Activated naive CD4-positive, alpha-beta T cell treated with anti-CD3 and anti-CD28 coated beads for 36 hours (primary cell): ENCODE measurements around the gene BACE2. TPM values are rescaled to one million over a fixed set of nuclear protein-coding genes. Genes with fewer than 3 reads are reported as not detected.
"Not testable (repeated sequence)": the region's sequence is repeated elsewhere in the genome, so short reads cannot be mapped to it uniquely, and the experiment has no call there.

Experiments used
- CTCF ChIA-PET: fragments of 350-600 bp; sonication (Branson Sonifier 250); formaldehyde crosslinking; loops from one replicate; lab custom pipeline; 2021; ENCODE audit warnings: antibody characterized with exemption; lab: Charles Lee
- DNase-seq: peaks from one replicate; pipeline ENCODE4 v3.0.0-alpha.2; 2020
- H3K27ac Mint-ChIP-seq: one replicate; pipeline ENCODE4 v1.8.0; 2021; ENCODE audit warnings: mild to moderate bottlenecking, mixed read lengths
- H3K27me3 Mint-ChIP-seq: one replicate; pipeline ENCODE4 v1.8.0; 2021; ENCODE audit warnings: low read depth, mixed read lengths
- H3K36me3 Mint-ChIP-seq: one replicate; pipeline ENCODE4 v1.8.0; 2021; ENCODE audit warnings: low read depth, mixed read lengths
- H3K4me1 Mint-ChIP-seq: one replicate; pipeline ENCODE4 v1.8.0; 2021; ENCODE audit warnings: low read depth, mixed read lengths
- H3K4me3 Mint-ChIP-seq: one replicate; pipeline ENCODE4 v1.8.0; 2021; ENCODE audit warnings: mild to moderate bottlenecking, moderate library complexity, mixed read lengths
- H3K9me3 Mint-ChIP-seq: one replicate; pipeline ENCODE4 v1.8.0; 2021; ENCODE audit warnings: mixed read lengths
- intact Hi-C: fragments of 100-400 bp; cut with micrococcal nuclease; formaldehyde crosslinking; loops from one replicate; pipeline ENCODE4 v1.15.1; 2023
- total RNA-seq, 2 experiments: library from RNA; stranded (reverse); gene quantifications; one replicate each; pipeline ENCODE4 v1.2.3, GENCODE V29; 2021

Gene BACE2
- total RNA-seq, 2 experiments from 2014 or later = 0.17 to 0.89 TPM

GRCh38 chr21:41189150-41189745 lies 21.3 kb downstream of the BACE2 start:
- Mint-ChIP-seq H3K27me3 (peaks cover under 1% of the 10 kb centered on the region), H3K9me3 (peaks cover 6% of the 10 kb centered on the region), H3K4me1 (no peaks in the 10 kb centered on the region), H3K4me3 (no peak overlapping the region), H3K36me3 (no peaks in the 10 kb centered on the region), H3K27ac (no peak overlapping the region)
- CTCF ChIA-PET = no interaction called here
- DNase-seq = no peak
- intact Hi-C loops = no loop called here

GRCh38 chr21:41192552-41192951 lies 24.6 kb downstream of the BACE2 start:
- H3K36me3 Mint-ChIP-seq, H3K4me1 Mint-ChIP-seq, H3K4me3 Mint-ChIP-seq, intact Hi-C loops, H3K9me3 Mint-ChIP-seq, H3K27ac Mint-ChIP-seq, H3K27me3 Mint-ChIP-seq, DNase-seq, CTCF ChIA-PET: not testable (repeated sequence)

GRCh38 chr21:41195311-41195710 lies 27.4 kb downstream of the BACE2 start:
- H3K4me1 Mint-ChIP-seq = no peaks in the 10 kb centered on the region
- intact Hi-C loops = no loop called here
- CTCF ChIA-PET = no interaction called here
- no peaks in the 10 kb centered on the region for H3K36me3 Mint-ChIP-seq
- no peak for DNase-seq
- H3K4me3 Mint-ChIP-seq = no peak overlapping the region
- H3K27ac Mint-ChIP-seq = no peak overlapping the region
- no peaks in the 10 kb centered on the region for H3K9me3 Mint-ChIP-seq
- peaks cover 1% of the 10 kb centered on the region for H3K27me3 Mint-ChIP-seq

GRCh38 chr21:41196993-41197392 lies 29.0 kb downstream of the BACE2 start:
- H3K4me1 Mint-ChIP-seq = no peaks in the 10 kb centered on the region
- no peak for DNase-seq
- CTCF ChIA-PET = no interaction called here
- H3K36me3 Mint-ChIP-seq = no peaks in the 10 kb centered on the region
- peaks cover 2% of the 10 kb centered on the region for H3K27me3 Mint-ChIP-seq
- intact Hi-C loops = no loop called here
- H3K9me3 Mint-ChIP-seq = no peaks in the 10 kb centered on the region
- no peak overlapping the region for H3K4me3 Mint-ChIP-seq
- H3K27ac Mint-ChIP-seq = no peak overlapping the region

- CTCF ChIA-PET = interaction anchor here (0.7 kb wide), 1 partner anchor 10 kb away, joined by 3 read pairs; no protein-coding TSS in a partner anchor
- DNase-seq = no peak
- no peak overlapping the region for H3K4me3 Mint-ChIP-seq
- H3K4me1 Mint-ChIP-seq = no peaks in the 10 kb centered on the region
- intact Hi-C loops = no loop called here
- H3K9me3 Mint-ChIP-seq = no peaks in the 10 kb centered on the region
- no peak overlapping the region for H3K27ac Mint-ChIP-seq
- no peaks in the 10 kb centered on the region for H3K36me3 Mint-ChIP-seq
- H3K27me3 Mint-ChIP-seq = peaks cover 2% of the 10 kb centered on the region
These were observed 29.6 kb downstream of the BACE2 start for GRCh38 chr21:41197582-41197981.

GRCh38 chr21:41198647-41199046 lies 30.7 kb downstream of the BACE2 start:
- H3K27ac Mint-ChIP-seq, intact Hi-C loops, H3K27me3 Mint-ChIP-seq, H3K4me3 Mint-ChIP-seq, DNase-seq, CTCF ChIA-PET, H3K4me1 Mint-ChIP-seq, H3K9me3 Mint-ChIP-seq, H3K36me3 Mint-ChIP-seq: not testable (repeated sequence)

GRCh38 chr21:41199123-41199522 lies 31.2 kb downstream of the BACE2 start:
- no peak for DNase-seq
- no peaks in the 10 kb centered on the region for H3K4me1 Mint-ChIP-seq
- peaks cover 8% of the 10 kb centered on the region for H3K27me3 Mint-ChIP-seq
- no peak overlapping the region for H3K4me3 Mint-ChIP-seq
- no peaks in the 10 kb centered on the region for H3K36me3 Mint-ChIP-seq
- CTCF ChIA-PET = no interaction called here
- no peaks in the 10 kb centered on the region for H3K9me3 Mint-ChIP-seq
- no peak overlapping the region for H3K27ac Mint-ChIP-seq
- intact Hi-C loops = no loop called here

- H3K4me1 Mint-ChIP-seq = no peaks in the 10 kb centered on the region
- H3K27ac Mint-ChIP-seq = no peak overlapping the region
- no peak overlapping the region for H3K4me3 Mint-ChIP-seq
- H3K36me3 Mint-ChIP-seq = no peaks in the 10 kb centered on the region
- no peak for DNase-seq
- H3K27me3 Mint-ChIP-seq = peaks cover 8% of the 10 kb centered on the region
- CTCF ChIA-PET = no interaction called here
- intact Hi-C loops = no loop called here
- no peaks in the 10 kb centered on the region for H3K9me3 Mint-ChIP-seq
These were observed 31.6 kb downstream of the BACE2 start for GRCh38 chr21:41199588-41199987.

- intact Hi-C loops = no loop called here
- CTCF ChIA-PET = interaction anchor here (0.5 kb wide), 1 partner anchor 278 kb away, joined by 4 read pairs; no protein-coding TSS in a partner anchor
- H3K36me3 Mint-ChIP-seq = no peaks in the 10 kb centered on the region
- peaks cover 10% of the 10 kb centered on the region for H3K27me3 Mint-ChIP-seq
- no peak for DNase-seq
- no peak overlapping the region for H3K27ac Mint-ChIP-seq
- no peak overlapping the region for H3K4me3 Mint-ChIP-seq
- H3K9me3 Mint-ChIP-seq = no peaks in the 10 kb centered on the region
- H3K4me1 Mint-ChIP-seq = no peaks in the 10 kb centered on the region
These were observed 33.4 kb downstream of the BACE2 start for GRCh38 chr21:41201385-41201784.

GRCh38 chr21:41204736-41205135 lies 36.8 kb downstream of the BACE2 start:
- intact Hi-C loops = no loop called here
- Mint-ChIP-seq H3K36me3 (no peaks in the 10 kb centered on the region), H3K27me3 (peaks cover 10% of the 10 kb centered on the region), H3K9me3 (no peaks in the 10 kb centered on the region), H3K4me1 (no peaks in the 10 kb centered on the region), H3K4me3 (no peak overlapping the region), H3K27ac (no peak overlapping the region)
- no peak for DNase-seq
- CTCF ChIA-PET = no interaction called here

GRCh38 chr21:41207401-41208375 lies 39.7 kb downstream of the BACE2 start:
- no peak for DNase-seq
- Mint-ChIP-seq H3K4me3 (no peak overlapping the region), H3K27me3 (peaks cover 14% of the 10 kb centered on the region), H3K36me3 (no peaks in the 10 kb centered on the region), H3K27ac (no peak overlapping the region), H3K9me3 (no peaks in the 10 kb centered on the region), H3K4me1 (no peaks in the 10 kb centered on the region)
- CTCF ChIA-PET = interaction anchor here (0.6 kb wide), 1 partner anchor 10 kb away, joined by 3 read pairs; no protein-coding TSS in a partner anchor
- intact Hi-C loops = no loop called here

- intact Hi-C loops = no loop called here
- H3K36me3 Mint-ChIP-seq = no peaks in the 10 kb centered on the region
- CTCF ChIA-PET = no interaction called here
These were observed 40.4 kb downstream of the BACE2 start for GRCh38 chr21:41208376-41208763.

More at GRCh38 chr21:41208376-41208763, 40.4 kb downstream of the BACE2 start:
- Mint-ChIP-seq H3K27ac (no peak overlapping the region), H3K9me3 (no peaks in the 10 kb centered on the region), H3K4me3 (no peak overlapping the region), H3K4me1 (no peaks in the 10 kb centered on the region), H3K27me3 (peaks cover 12% of the 10 kb centered on the region)
- DNase-seq = no peak
